GM18867 (cell line): ENCODE results near the gene SGCD.

Source experiments
- ATAC-seq: cut with Tn5 transposase; IDR thresholded peaks from one replicate; pipeline ENCODE4 v1.9.1; 2021; ENCODE audit warnings: mild to moderate bottlenecking, moderate library complexity; ENCODE audit not compliant: unreplicated experiment

Gene SGCD

DNA sequence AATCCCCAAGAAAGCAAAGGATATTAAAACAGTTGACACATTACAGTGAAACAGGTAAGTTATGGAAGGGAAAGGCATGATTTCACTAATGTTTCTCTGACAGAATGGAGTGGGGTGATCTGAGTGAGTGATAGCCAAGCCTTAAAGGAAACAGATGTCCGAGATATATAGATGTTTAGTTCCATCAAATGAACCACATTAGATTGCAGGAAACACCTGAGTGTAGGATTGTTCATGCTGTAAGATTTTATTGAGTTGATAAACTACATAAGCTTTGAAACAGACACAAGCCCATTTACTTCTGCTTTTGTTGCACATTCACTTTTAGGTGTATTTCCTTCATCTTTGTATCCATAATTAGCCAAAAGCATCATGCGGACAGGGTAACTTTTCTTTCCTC, 356.0 kb downstream of the SGCD start:
- no peak for ATAC-seq

DNA sequence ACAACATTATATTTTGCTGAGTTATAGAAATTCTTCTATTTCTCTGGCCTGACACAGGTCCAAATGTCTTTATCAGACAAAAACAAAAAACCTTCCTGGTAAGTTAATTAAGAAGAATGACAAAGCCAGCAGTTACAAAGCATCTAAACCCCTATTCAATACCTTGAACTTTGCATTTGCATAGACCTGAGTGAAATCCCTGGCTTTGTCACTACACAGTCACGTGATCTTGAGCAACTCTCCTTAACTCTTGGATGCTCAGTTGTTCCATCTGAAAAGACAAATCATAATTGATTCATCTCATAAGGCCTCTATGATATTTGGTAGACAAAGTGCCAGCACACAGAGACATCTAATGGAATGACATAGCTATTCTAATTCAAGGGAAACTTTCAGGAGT, 356.5 kb downstream of the SGCD start:
- ATAC-seq = no peak

DNA sequence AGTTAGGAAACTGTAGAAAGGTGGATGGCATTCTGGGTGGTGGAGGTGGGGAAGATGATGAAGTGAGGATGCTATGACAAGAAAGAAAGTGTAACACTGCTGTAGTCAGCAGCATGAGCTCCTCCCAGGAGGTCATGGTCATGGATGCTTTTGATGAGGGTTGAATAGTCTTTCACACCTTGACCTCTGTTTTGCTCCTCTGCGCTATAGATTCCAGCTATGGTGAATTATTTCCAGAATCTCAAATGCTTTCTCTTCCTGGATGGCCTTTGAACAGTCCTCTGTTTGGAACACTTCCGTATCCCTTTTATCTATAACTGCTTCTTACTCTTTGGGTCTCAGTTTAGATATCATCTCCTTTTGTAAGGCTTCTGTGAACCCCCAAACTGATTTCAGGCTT, 357.3 kb downstream of the SGCD start:
- no peak for ATAC-seq

DNA sequence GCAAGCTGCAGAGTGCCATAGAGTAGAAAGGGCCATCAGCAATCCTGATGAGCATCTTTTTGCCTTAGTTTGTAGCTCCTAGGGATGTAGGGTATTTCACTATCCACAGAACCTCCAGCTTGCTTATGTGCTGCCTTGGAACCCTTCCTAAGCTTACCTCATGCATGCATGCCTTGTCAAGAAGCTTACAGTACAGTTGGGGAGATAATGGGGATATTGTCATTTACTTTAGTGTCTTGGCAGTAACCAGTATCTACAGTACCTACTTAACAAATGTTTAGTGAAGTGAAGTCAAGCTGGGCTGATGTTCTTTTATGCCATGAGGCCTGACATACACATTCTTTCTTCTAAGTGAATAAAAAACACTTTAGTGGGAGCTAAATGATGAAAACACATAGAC, 358.5 kb downstream of the SGCD start:
- ATAC-seq = no peak

DNA sequence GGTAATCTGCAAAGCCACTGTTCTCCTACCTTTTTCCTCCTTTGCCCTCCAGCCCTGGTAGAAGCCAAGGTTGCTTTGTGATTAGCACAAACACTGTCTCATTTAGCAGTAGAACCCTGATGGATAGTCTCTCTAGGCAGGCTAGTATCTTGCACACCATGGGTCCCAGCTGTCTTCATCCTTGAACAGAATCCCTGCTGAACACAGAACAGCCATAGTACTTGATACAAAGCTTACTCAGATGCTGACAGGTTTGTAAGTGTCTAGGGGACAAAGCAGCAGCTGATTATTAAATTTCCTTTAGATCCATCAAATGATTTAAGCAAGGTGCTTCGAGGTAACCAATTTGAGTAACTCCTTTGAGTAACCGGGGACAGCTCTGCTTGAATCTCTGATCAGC, 359.4 kb downstream of the SGCD start:
- ATAC-seq = no peak

DNA sequence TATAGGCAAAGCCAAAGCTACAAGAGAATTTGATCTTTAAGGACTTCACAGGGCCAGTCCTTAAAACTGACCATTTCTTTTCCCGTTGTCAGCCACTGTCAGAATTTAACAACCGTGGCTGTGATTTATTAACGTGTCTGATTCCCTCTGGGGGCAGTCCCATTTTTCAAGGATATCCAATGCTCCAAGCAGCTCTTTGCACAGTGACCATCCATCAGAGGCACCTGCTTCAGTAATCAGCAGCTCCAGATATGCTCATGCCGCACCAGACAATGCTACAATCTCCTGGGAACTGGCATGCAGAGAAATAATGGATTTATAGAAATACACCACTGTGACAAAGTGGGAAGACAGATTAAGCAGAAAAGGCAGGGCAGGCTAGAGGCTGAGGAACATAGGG, 359.8 kb downstream of the SGCD start:
- no peak for ATAC-seq

DNA sequence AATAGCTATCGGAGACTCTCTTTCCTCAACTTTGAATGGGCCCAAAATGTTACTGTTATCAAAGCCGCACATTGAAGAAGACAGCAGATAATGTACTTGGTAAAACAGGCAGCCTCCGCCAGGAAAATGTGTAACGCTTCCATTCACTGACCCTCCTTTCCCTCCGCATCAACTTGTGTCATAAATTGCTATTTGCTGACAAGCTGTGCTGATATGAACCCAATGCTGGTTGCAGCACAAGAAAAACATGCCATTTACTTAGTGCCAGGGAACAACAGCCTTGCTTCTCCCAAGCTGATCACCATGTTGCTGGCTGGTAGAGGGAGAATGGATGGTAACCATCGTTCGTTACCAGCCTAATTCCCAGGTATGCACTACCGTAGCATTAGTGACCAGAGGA, 360.6 kb downstream of the SGCD start:
- ATAC-seq = no peak

DNA sequence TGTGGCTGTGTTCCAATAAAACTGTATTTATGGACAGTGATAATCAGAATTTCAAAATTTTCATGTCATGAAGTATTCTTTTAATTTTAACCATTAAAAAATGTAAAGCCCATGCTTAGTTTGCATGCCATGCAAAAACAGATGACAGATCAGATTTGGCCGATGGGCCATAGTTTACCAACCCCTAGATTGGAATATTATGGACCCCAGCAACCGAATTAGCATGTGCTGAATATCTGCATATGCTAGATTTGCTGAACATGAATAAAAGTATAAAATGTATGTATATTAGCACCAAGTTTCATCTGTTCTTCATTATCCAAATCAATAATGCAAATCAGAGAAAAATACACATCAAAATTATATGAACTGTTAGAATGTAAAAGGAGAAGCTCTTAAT, 364.6 kb downstream of the SGCD start:
- no peak for ATAC-seq

DNA sequence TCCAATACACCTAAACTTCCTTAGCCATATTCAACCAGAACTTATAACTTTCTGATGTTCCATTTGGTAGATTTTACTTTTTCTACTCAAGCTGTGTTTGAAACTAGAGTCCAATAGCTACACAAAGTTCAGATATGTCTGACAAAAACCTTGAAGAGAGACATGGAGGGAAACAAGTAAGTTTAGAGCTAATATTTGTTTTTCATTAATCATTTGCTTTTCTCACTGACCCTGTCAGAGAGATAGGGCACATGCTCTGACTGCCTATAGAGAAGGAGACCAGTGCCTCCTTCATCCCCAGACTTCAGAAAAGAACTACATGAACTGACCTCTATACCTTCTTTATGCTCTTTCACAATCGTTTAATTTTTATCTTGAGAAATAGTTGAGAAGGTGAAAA, 366.1 kb downstream of the SGCD start:
- ATAC-seq = no peak

DNA sequence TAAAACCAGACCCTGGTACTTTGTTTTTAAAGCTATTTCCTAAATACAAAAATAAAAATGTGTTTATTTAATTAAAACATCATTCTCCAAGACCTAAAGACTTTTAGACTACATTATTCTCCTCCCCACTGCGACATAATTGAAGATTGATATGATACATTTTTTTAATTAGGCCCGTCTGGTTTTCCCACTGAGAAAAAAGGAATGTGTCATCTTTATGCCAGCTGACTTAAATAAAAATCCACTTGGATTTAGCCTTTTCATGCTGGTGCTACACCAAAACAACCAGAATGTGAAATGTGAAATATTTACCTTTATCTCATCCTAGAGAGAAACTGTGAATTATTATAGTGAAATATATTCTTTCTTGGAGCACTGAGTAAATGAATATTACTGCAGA, 367.6 kb downstream of the SGCD start:
- ATAC-seq = no peak

DNA sequence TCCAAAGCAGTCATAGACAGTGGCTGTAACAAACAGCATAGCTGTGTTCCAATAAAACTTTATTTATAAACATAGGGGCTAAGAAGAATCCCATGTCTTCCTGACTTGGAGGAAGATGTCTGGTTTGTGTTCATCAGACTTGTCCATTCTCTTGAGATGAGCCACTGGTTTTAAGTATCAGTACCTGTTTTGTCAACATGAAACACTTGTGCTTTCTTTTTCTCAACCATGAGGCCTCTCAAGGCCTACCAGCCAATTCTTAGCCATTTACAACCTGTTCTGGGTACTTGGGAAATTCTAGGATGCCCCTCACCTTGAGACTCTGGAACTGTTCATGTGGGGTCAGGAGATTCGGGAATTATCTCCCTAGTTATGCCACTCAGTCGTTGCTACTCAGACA, 368.8 kb downstream of the SGCD start:
- no peak for ATAC-seq

DNA sequence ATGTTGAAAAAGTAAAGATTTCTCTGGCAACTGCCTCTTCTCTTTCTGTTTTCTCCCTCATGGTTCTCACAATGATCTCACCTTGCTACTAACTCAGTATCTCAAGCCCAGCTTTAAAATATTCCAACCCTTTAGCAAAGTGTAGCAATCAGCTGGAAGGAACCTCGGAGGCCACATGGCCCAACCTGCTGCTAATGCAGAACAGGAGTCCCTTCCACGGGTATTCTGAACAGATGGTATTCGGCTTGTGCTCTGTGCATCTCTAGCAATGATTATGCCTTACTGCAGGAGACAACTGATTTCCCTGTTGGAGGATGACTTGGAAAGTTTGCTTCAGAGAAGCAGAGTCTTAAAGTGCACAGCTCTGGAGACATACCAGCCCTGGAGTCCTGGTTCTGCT, 371.4 kb downstream of the SGCD start:
- ATAC-seq = no peak

DNA sequence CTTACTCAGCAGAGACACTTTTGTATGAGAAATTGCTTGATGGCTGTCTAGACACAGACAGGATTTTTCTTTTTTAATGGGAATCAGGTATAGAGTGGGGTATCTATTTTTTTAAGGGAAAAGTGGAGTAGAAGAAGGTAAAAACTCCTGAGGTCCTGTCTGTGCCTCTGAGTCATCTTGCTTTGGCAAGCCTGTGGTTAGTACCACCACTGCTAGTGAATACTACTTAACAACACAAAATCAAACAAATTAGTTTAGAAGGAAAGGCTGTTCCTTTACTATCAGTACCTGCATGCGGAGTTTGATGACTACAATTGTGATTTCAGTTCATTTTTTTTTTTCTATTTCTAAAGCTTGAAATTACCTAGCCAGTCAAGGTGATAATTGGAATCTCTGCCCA, 372.2 kb downstream of the SGCD start:
- no peak for ATAC-seq

DNA sequence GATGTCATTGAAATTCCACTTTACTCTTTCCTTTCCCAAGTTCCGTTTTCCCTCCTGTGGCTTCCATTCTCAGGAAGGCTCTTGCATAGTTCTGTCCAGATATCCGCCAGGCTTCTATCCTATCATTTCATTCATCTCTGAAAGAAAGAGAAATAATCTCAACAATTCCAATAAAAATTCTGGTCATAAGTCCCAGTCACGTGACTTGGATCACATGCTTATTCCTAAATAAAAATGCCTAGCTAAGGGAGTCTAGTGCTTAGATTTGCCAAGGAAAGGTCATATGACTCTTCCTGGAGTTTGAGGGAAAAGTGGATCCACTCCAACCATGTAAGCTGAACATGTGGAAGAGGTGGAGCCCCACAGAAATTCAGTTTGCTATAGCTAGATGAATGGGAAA, 377.2 kb downstream of the SGCD start:
- no peak for ATAC-seq

DNA sequence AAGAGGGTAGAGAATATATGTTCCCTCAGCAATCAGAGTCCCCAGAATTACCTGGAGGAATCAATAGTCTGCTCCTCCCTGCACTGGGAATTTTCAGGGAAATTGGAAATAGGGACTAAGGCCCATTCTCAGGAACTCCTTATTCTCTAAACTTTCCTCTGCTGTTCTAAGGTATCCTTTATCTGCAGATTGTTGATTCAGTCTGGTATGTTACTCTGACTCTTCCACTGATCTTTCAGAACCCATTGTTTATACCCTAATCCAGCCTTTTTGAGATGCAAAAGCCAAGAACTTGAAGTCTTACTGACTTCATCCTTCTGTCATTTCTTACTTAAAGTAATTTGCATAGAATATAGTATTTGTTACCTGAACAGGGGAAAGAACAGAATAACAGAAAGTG, 379.7 kb downstream of the SGCD start:
- no peak for ATAC-seq

DNA sequence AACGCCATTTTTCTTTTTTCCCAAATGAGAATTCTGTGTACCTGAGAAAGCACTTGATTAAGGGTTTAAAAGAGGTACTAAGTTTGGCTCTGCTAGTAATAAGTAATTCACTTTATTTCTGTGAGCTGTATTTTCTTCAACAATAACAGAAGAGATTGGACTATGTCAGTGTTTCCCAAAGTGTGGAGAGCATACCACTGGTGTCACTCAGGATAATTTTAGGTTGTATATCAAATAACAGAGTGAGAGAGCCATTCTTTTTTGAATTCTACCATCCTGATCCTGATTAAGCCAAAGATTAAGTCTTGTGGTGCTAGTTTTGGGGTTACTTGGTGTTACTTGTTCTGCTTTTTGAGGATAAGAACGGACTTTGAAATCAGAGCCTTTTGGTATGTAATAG, 380.8 kb downstream of the SGCD start:
- no peak for ATAC-seq

DNA sequence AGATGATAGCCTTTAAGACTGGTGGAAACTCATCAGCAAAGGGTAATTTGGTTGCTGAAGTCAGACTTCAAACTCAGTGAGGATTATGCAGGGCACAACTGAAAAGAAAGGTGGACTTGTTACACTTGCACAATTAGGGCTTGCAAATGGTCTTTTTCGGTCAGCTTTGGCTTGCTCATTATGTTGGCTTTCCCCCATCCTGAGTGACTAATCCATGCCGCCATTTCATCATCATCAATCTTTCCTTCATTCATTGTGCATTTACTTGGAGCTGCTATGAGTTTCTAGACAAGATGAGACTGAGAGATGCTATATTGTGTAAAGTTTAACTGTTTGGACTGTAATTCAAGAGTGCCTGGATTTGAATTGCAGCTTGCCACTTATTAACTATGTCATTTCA, 388.3 kb downstream of the SGCD start:
- no peak for ATAC-seq

DNA sequence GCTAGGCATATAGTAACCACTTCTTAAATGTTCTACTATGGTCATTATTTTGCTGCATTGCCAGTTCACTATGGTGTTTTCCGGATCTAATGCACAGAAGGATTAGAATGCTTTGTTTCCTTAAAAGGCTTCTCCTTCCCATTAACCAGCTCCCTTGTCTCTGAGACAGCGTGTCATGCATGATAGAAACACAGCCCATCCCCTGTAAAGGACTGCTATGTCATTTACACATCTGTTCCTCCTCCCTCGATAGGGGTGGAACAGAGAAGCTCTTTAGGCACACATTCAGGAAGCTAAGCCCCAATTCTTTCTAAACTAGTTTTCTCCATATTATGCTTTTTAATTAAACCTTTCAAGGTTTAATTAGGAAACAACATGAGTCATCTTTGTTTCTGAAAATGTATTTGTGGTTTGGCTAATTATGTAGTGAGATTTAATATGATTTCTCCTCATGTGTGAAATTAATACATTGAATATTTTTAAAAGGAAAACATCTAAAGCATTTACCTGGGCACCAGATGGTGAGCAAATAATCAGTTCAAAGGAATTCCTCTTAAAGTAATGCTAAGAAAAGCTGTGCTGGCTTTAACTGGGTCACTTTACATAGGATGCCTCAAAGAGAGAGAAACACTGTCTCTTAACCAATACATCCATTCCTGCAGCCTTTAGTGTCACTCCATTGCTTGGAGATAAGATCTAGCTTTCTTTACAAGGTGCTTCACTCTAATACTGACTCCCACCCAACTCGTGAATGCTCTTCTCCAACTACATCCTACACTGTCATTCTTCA, 389.8 kb downstream of the SGCD start:
- ATAC-seq = no peak

DNA sequence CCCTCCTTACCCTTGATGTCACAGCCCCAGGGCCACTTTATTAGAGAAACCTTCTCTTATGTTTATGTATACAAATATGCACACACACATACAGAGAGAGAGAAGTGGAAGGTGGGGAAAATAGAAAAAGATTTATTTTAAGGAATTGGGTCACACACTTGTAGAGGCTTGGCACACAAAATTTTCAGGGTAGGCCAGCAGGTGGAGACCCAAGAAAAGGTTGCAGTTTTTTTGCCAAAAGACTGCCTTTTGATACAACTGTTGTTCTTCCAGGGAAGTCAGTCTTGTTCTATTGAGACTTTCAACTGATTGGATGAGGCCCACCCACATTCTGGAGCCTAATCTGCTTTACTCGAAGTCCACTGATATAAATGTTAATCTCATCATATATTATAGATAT, 392.0 kb downstream of the SGCD start:
- ATAC-seq = no peak

DNA sequence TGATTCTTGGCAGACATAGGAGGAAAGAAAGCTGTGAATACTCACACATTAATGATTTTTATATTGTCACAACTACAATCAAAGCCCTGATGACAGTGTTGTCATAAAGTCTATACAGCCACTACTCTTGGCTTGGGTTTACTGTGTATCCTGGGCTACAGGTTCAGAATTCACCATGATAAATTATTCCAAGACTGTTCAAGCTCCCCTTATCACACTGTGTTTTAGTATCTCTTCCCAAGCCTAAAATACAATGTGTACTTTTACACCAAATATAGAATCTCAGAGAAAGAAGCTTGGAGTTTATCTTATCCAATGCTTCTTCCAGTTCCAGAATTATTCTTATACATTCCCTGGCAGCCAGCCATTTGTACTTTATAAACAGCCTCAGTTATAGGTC, 395.4 kb downstream of the SGCD start:
- no peak for ATAC-seq

DNA sequence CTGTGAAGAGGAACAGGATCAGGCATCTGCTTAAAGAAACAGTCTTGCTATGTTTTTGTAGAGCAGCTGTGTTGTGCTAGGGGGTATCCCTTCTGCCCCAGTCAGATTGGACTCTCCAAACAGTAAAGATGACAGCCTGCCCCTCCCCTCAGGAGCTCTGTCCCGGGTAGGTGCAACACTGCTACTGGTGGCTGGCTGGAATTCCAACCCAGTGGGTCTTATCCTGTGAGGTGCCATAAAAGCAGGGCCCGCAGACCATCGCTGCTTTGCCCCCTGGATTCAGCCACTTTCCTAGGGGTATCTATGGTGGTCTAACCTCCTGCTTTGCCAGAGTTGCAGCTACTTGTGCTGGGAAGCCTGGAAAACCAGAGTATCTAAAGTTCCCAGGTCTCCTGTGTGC, 408.5 kb downstream of the SGCD start:
- ATAC-seq = no peak

DNA sequence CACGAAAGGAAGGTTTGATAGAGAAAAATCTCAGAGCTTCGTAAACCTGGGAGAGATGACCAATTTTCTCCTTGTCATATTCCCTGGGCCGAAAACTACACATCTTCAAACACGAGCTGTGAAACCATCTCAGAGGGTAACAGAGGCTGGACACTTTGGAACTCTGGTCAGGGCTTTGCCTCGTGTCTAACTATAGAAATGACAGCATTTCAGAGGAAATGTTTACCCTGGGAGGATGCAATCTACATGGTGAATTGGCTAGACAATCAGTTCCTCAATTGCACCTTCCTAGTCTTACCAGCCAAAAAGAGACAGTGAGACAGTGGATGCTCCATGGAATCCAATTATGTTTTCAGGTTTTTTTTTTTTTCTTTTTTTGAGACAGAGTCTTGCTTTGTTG, 414.6 kb downstream of the SGCD start:
- ATAC-seq = no peak

DNA sequence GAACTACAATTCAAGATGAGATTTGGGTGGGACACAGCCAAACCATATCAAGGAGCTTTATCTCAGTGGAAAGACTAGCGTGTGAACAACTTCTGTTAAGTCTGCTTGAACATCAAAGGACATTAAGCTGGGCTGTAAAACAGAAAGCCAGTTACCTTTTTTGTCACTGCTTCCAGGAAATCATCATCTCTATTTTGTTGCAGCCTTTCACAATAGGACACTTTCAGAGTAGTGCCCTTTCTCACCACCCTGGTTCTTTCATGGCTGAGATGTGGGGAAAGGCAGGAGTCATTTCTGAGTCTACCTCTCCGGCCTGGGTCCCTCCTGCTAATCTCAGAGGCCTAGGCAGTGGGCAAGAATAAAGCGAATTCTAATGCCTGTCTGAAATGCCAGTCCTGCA, 426.9 kb downstream of the SGCD start:
- ATAC-seq = no peak
